Cardiac septum (tissue), 1 donor: ENCODE results near the gene RPAP3. TPM values are rescaled to one million over a fixed set of nuclear protein-coding genes. Genes with fewer than 3 reads are reported as not detected.
"Not testable (repeated sequence)": the region's sequence is repeated elsewhere in the genome, so short reads cannot be mapped to it uniquely, and the experiment has no call there.

Source experiments
- DNase-seq: peaks from one replicate; pipeline ENCODE4 v3.0.0-alpha.2; 2020; ENCODE audit warnings: low spot score
- intact Hi-C: fragments of 100-400 bp; cut with DNase I; formaldehyde crosslinking; loops from one replicate; pipeline ENCODE4 v1.14.0; 2022
- total RNA-seq: library from RNA; stranded (reverse); fragmentation: NEBNext Ultra II Directional; extraction: Animal tissue kit (Norgen Biotek cat#: 25700); gene quantifications from one replicate; pipeline ENCODE4 v1.2.1, GENCODE V29; 2021
- donor health status: DM: no; HTN: no; CAD: no.

RPAP3 gene
- total RNA-seq, 1 donor from 2014 or later: 21.0 TPM

- DNase-seq: no peak
- intact Hi-C loops: no loop called here
Observed at GRCh38 chr12:47705229-47705565, 633 bp downstream of the RPAP3 start.

- intact Hi-C loops: no loop called here
- no peak for DNase-seq
Observed at GRCh38 chr12:47704719-47705118, 1.1 kb downstream of the RPAP3 start.

GRCh38 chr12:47700263-47700662, 5.6 kb downstream of the RPAP3 start:
- DNase-seq: no peak
- intact Hi-C loops: no loop called here

GRCh38 chr12:47698631-47699030, 7.2 kb downstream of the RPAP3 start:
- intact Hi-C loops: no loop called here
- no peak for DNase-seq

GRCh38 chr12:47698055-47698454, 7.8 kb downstream of the RPAP3 start:
- intact Hi-C loops: no loop called here

GRCh38 chr12:47689215-47689614, 16.6 kb downstream of the RPAP3 start:
- DNase-seq: no peak
- intact Hi-C loops: loop anchor here (5.0 kb wide), 2 partner anchors 37 to 657 kb away; no protein-coding TSS in a partner anchor

More at GRCh38 chr12:47698055-47698454, 7.8 kb downstream of the RPAP3 start:
- DNase-seq: no peak

- intact Hi-C loops: loop anchor here (5.0 kb wide), 2 partner anchors 35 to 655 kb away; no protein-coding TSS in a partner anchor
- no peak for DNase-seq
Observed at GRCh38 chr12:47687636-47688035, 18.2 kb downstream of the RPAP3 start.

GRCh38 chr12:47686645-47687240, 19.1 kb downstream of the RPAP3 start:
- intact Hi-C loops: loop anchor here (5.0 kb wide), 2 partner anchors 34 to 654 kb away; no protein-coding TSS in a partner anchor
- no peak for DNase-seq

- no peak for DNase-seq
- intact Hi-C loops: no loop called here
Observed at GRCh38 chr12:47679785-47680184, 26.0 kb downstream of the RPAP3 start.

GRCh38 chr12:47672068-47672467, 33.8 kb downstream of the RPAP3 start:
- no peak for DNase-seq
- intact Hi-C loops: no loop called here

GRCh38 chr12:47667935-47668334, 37.9 kb downstream of the RPAP3 start:
- DNase-seq, intact Hi-C loops: not testable (repeated sequence)

- intact Hi-C loops: loop anchor here (5.0 kb wide), 3 partner anchors 35 to 185 kb away; partner anchors contain the start of gene SLC48A1
- DNase-seq: no peak
Observed at GRCh38 chr12:47652521-47653234, 53.2 kb downstream of the RPAP3 start.

GRCh38 chr12:47651368-47652254, 54.2 kb downstream of the RPAP3 start:
- DNase-seq: no peak
- intact Hi-C loops: loop anchor here (5.0 kb wide), 3 partner anchors 36 to 186 kb away; partner anchors contain the start of gene SLC48A1

- intact Hi-C loops: loop anchor here (5.0 kb wide), 3 partner anchors 37 to 187 kb away; partner anchors contain the start of gene SLC48A1
- no peak for DNase-seq
Observed at GRCh38 chr12:47650469-47650868, 55.4 kb downstream of the RPAP3 start.

GRCh38 chr12:47649381-47649780, 56.4 kb downstream of the RPAP3 start:
- intact Hi-C loops: no loop called here
- DNase-seq: no peak

- DNase-seq: no peak
- intact Hi-C loops: no loop called here
Observed at GRCh38 chr12:47648056-47648579, 57.7 kb downstream of the RPAP3 start.

- intact Hi-C loops, DNase-seq: not testable (repeated sequence)
Observed at GRCh38 chr12:47642310-47642709, 63.5 kb downstream of the RPAP3 start.

- intact Hi-C loops: no loop called here
- no peak for DNase-seq
Observed at GRCh38 chr12:47636908-47637780, 68.7 kb downstream of the RPAP3 start.

GRCh38 chr12:47635770-47636169, 70.1 kb downstream of the RPAP3 start:
- DNase-seq, intact Hi-C loops: not testable (repeated sequence)
